ENCODE measurements around the gene SMIM10L1.

SMIM10L1 gene

GRCh38 chr12:11134305-11134704 is 36.7 kb upstream of the SMIM10L1 start, which contains the start of gene TAS2R30:
Gene TAS2R30 (minus strand): TSS chr12:11134644. CDS start chr12:11134244, 400 bp downstream.
- H3K27me3 ChIP-seq: no peaks in the 10 kb centered on the region
- no peak within 1 kb of the TSS for H3K27ac ChIP-seq

GRCh38 chr12:11136075-11136474 is 34.9 kb upstream of the SMIM10L1 start:
- no peak overlapping the region for H3K4me3 ChIP-seq
- H3K27me3 ChIP-seq: no peaks in the 10 kb centered on the region
- intact Hi-C loops (cut with DNase I; ENCODE audit: low total_unique reads): no loop called here
- no peaks in the 10 kb centered on the region for H3K9me3 ChIP-seq
- no peaks in the 10 kb centered on the region for H3K36me3 ChIP-seq
- no peak overlapping the region for H3K27ac ChIP-seq
- TF ChIP-seq CTCF (IDR thresholded peaks at IDR 0.05): no peak
- peaks cover 0 to 4% (median 0%) of the 10 kb centered on the region in 4 donors for H3K4me1 ChIP-seq
- DNase-seq: no peak

More at GRCh38 chr12:11134305-11134704, 36.7 kb upstream of the SMIM10L1 start, which contains the start of gene TAS2R30:
- Histone ChIP-seq H3K9me3 (no peaks in the 10 kb centered on the region), H3K4me1 (peaks cover 0 to 4% (median 0%) of the 10 kb centered on the region in 4 donors), H3K4me3 (no peak within 1 kb of the TSS), H3K36me3 (no peaks in the 10 kb centered on the region)
- DNase-seq: no peak
- no peak for TF ChIP-seq CTCF (IDR thresholded peaks at IDR 0.05)
- intact Hi-C loops (cut with DNase I; ENCODE audit: low total_unique reads): no loop called here

- Histone ChIP-seq H3K4me1 (no peaks in the 10 kb centered on the region), H3K9me3 (peaks cover 0 to 14% (median 14%) of the 10 kb centered on the region in 3 donors), H3K27me3 (no peaks in the 10 kb centered on the region), H3K27ac (no peak overlapping the region), H3K4me3 (no peak overlapping the region), H3K36me3 (peaks cover 0 to 4% (median 0%) of the 10 kb centered on the region in 3 donors)
- no peak for DNase-seq
- intact Hi-C loops (cut with DNase I; ENCODE audit: low total_unique reads): no loop called here
- TF ChIP-seq CTCF (IDR thresholded peaks at IDR 0.05): no peak
These were observed 27.6 kb upstream of the SMIM10L1 start for GRCh38 chr12:11143352-11143751.

GRCh38 chr12:11144297-11144696 is 26.7 kb upstream of the SMIM10L1 start:
- DNase-seq: no peak
- Histone ChIP-seq H3K9me3 (peaks cover 0 to 14% (median 14%) of the 10 kb centered on the region in 3 donors), H3K4me3 (no peak overlapping the region), H3K27me3 (no peaks in the 10 kb centered on the region), H3K36me3 (peaks cover 0 to 4% (median 0%) of the 10 kb centered on the region in 3 donors), H3K27ac (no peak overlapping the region), H3K4me1 (no peaks in the 10 kb centered on the region)
- intact Hi-C loops (cut with DNase I; ENCODE audit: low total_unique reads): no loop called here
- TF ChIP-seq CTCF (IDR thresholded peaks at IDR 0.05): no peak

- no peak overlapping the region for H3K27ac ChIP-seq
These were observed 23.6 kb upstream of the SMIM10L1 start for GRCh38 chr12:11147420-11147819.

More at GRCh38 chr12:11147420-11147819, 23.6 kb upstream of the SMIM10L1 start:
- no peak for TF ChIP-seq CTCF (IDR thresholded peaks at IDR 0.05)
- no peaks in the 10 kb centered on the region for H3K36me3 ChIP-seq
- no peak for DNase-seq
- no peak overlapping the region for H3K4me3 ChIP-seq
- intact Hi-C loops (cut with DNase I; ENCODE audit: low total_unique reads): no loop called here
- H3K4me1 ChIP-seq: no peaks in the 10 kb centered on the region
- H3K9me3 ChIP-seq: peaks cover 0 to 14% (median 14%) of the 10 kb centered on the region in 3 donors
- H3K27me3 ChIP-seq: no peaks in the 10 kb centered on the region
